GM19238 (cell line): ENCODE results near the gene MMEL1.

Experiments
- DNase-seq: peaks from one replicate; pipeline ENCODE4 v3.0.0; 2011; ENCODE audit warnings: low spot score; ENCODE audit not compliant: insufficient read length

Gene MMEL1

DNA sequence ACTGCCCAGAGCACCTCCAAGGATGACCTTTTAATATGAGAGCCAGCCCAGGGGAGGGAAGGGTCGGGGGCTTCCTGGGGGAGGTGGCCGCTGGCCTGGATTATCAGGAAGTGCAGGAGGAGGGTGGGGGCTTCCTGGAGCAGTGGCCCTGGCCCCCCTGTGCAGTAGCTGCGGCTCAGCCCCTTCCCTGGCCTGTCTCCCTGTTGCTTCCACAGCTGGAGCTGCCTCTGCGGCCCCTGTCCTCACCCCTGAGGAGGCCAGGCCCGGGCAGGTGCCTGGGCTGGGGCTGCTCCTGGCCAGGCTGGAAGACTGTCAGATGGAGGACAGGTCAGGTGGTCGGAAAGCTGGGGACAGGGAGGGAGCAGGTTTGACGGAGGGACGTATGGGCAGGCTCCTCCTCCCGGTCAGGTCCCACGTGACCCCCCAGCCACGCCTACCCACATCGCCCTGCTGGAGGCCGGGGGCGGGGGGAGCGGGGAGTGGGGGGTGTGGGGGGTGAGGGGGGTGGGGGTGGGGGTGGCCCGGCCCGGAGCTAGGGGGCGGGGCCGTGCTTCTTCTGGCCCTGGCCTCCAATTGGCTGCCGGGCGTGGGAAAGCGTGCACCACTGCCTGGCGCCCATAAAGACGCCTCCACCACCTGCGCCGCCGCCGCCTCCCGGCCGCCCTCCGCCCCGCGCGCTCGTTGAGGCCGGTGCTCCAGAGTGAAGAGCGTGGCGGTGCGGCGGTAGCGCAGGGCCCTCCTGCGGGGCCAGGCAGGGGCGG, 86.9 kb downstream of the MMEL1 start:
- DNase-seq, result peak; percentile 97

DNA sequence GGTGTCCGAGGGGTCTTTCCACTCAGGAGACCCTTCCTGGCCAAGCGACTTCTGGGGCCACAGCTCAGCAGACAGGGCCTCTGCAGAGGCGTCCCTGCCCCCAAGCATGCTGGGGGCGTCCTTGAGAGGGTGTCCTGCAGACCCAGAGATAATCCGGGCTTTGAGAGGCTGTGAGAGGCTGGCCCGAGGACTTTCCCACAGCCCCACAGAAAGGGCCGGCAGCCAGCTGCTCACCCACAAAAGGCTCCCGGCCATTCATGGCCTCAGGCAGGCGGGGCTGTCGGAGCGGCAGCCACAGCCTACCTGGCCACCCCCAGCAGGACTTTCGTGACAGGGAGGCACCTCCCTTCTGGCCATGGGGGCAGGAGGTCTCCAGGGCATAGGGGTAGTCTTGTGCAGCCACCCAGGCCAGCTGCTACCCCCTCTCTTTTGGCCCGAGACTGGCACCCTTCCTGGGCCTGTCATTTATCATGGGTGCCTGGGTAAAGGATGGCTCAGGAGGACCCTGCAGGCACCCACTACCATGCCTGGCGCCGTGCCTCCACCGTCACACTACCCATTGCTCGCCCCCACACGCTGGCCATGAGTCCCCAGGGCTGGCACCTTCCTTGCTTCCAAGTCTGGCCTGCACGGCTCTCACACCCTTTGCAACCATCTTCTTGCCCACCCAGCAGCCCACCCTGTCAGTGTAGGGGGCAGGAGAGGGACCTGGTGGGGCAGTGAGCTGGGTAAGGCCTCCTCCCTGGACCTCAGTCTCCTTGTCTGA, 87.8 kb downstream of the MMEL1 start:
- DNase-seq, result no peak

DNA sequence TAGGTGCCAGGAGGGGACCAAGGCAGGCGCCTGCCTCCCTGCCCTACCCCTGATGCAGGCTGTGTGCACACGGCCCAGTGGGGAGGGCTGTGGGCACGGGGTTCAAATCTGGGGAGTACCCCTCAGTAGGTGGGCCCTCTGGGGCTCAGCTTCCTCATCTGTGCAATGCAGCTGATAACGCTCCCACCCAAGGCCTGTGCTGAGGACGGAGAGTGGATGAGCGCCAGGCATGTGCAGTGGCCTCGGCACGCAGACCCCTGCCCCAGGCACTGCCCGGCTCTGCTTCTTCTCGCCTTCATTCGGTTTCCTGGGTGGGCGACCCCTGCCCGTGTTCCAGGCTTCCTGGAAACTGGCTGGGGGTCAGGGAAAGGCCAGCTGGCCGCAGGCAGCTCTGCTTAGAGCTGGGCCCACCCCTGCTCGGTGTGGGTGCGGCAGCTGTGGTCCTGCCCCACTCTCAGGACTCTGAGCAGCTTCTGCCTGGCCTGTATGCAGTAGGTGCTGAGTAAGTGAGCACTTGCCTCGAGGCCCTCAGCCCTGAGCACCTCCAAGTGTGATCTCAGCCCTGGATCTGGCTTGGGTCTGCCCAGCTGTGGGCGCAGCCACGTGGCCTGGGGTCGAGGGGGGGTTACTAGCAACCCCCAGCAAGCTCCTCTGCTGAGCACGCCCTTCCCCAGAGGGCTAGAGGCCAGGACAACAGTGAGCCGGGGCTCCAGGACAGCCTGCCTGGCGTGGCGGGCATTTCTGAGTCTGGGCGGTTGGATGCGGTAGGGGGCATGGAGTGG, 88.5 kb downstream of the MMEL1 start:
- DNase-seq, result no peak

DNA sequence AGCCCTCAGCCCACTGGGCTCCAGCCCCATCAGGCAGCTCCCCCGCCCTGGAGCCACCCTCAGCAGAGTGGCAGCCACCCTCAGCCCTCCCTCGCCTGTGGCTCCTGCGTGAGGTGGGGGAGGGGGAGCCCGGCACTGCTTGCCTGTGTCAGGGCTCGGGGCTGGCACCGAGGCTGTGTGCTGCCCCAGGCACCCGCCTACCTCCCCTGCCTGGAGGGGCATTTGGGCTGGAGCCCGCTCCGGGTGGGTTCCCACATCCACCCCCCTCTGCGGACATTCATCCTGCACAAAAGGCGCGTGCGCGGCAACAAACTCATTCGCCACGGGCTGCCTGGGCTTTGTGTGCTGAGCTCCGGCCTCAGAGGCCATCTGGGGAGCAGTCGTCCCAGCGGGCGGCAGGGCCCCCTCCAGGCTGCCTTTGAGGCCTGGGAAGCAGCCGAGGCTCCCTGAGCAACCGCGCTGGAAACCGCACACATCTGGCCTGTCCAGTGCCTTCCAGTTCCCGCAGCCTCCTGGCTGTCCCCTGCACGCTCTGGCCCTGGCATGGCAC, 89.2 kb downstream of the MMEL1 start:
- DNase-seq, result no peak

DNA sequence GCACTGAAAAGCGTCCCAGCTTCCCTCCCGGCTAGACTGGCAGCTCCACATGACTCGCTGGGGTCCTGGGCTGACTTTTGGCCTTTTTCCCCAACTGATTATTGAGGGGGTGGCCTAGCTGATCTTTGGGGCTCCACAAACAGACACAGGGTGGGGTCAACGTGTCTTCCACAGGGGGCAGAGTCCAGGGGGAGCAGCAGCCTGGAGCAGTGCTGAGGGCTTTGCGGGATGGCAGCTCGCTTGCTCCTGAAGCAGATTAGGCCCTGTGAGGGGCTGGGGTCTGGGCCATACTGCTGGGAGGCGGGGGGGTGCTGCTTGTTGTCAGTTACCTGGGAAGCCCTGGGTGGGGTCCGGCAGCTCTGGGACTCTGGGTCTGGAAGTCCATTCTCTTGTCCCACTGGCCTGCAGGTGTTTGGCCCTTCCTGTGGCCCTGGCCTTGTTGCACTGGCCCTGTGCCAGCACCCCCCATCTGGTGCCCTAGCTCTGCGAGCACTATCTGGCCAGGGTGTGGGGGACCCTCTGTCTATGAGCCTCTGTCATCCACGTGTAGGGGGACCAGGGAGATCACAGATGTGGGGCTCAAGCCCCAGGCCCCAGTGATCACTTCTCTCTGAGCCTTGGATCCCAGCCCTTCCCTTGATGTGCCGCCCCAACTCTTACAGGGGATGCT, 90.4 kb downstream of the MMEL1 start:
- no peak for DNase-seq

DNA sequence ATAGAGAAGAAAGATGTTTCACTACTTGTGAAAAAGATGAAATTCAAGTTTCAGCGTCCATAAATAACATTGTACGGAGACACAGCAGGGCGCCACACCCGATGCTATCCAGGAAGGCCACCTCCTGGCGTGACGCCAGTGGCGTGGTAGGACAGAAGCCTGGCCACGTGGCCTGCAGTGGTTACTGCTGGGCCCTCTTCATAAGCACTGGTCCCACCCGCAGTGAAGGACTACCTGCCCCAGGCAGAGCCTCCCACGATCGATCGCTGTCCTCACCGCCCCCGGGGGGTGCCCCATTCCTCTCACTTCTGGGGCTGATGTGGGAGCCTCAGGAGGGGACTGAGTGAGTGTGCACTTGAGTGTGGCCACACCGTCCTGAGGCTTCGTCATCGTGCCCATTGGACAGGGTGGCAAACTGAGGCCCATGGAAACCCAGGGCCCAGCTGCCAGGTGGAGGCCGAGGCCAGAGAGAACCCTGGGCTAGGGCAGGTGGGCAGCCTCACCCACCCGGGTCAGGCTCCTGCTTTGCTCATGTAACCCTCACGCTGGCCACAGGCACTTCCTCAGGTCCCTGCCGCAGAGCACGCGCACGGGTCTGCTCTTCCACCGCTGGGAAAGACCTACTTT, 91.1 kb downstream of the MMEL1 start:
- no peak for DNase-seq

DNA sequence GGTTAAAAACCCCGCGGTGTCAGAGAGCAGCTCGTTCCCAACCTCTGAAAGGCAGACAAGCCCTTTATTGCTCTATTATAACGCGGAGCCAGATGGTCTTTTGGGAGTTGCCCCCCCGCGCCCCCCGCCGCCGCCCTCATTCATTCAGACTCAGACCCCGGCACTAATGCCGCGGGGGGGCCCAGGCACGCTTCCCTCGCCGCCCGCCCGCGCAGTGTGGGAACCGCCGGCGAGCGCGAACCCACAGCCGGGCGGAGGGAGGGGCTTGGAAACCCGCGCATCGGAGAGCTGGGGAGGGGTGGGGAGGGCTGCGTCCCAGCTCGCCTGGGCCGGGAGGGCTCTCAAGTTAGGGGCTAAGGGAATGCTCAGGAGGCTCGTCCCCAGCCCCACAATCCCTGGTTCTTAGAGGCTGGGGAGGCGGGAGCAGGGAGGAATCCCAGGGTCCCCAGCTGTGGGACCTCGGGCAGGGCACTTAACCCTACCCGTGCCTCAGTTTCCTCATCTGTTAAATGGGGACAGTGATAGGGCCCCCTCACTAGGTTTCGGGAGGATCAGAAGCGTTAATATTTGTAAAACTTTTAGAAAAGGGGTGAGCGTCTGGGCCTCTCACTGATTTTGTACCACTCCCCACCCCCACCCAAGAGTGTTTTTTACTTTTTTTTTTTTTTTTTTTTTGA, 91.9 kb downstream of the MMEL1 start:
- no peak for DNase-seq
